DLD1 (cell line): Measurements from ENCODE around the gene EXOSC7.

Source experiments
- in situ Hi-C: cut with HindIII; loops from 2 replicates; pipeline ENCODE4 v1.10.0; 2017; ENCODE audit warnings: low sequenced_read_pairs

EXOSC7 gene

GRCh38 chr3:45049807-45050206 is 73.8 kb downstream of the EXOSC7 start:
- in situ Hi-C loops: loop anchor here (25.0 kb wide), 2 partner anchors 187 to 462 kb away; partner anchors contain the start of gene TMEM158

- in situ Hi-C loops: loop anchor here (25.0 kb wide), 1 partner anchor 186 kb away; the partner anchor contains the start of gene TMEM158
Observed at GRCh38 chr3:45051685-45052084, 75.6 kb downstream of the EXOSC7 start.

GRCh38 chr3:45053805-45054195 is 77.8 kb downstream of the EXOSC7 start:
- in situ Hi-C loops: loop anchor here (25.0 kb wide), 1 partner anchor 184 kb away; the partner anchor contains the start of gene TMEM158

GRCh38 chr3:45054196-45054857 is 78.3 kb downstream of the EXOSC7 start:
- in situ Hi-C loops: loop anchor here (25.0 kb wide), 1 partner anchor 183 kb away; the partner anchor contains the start of gene TMEM158

GRCh38 chr3:45055032-45055410 is 79.0 kb downstream of the EXOSC7 start:
- in situ Hi-C loops: loop anchor here (25.0 kb wide), 1 partner anchor 182 kb away; the partner anchor contains the start of gene TMEM158

- in situ Hi-C loops: loop anchor here (25.0 kb wide), 1 partner anchor 182 kb away; the partner anchor contains the start of gene TMEM158
Observed at GRCh38 chr3:45055411-45056143, 79.5 kb downstream of the EXOSC7 start.

GRCh38 chr3:45056608-45057301 is 80.7 kb downstream of the EXOSC7 start:
- in situ Hi-C loops: loop anchor here (25.0 kb wide), 1 partner anchor 181 kb away; the partner anchor contains the start of gene TMEM158

- in situ Hi-C loops: loop anchor here (25.0 kb wide), 1 partner anchor 180 kb away; the partner anchor contains the start of gene TMEM158
Observed at GRCh38 chr3:45057557-45057956, 81.5 kb downstream of the EXOSC7 start.

- in situ Hi-C loops: loop anchor here (25.0 kb wide), 1 partner anchor 178 kb away; the partner anchor contains the start of gene TMEM158
Observed at GRCh38 chr3:45059132-45059531, 83.1 kb downstream of the EXOSC7 start.

- in situ Hi-C loops: loop anchor here (25.0 kb wide), 1 partner anchor 177 kb away; the partner anchor contains the start of gene TMEM158
Observed at GRCh38 chr3:45060165-45060892, 84.3 kb downstream of the EXOSC7 start.
